ENCODE results near the gene HOXC9.

The HOXC9 gene

DNA sequence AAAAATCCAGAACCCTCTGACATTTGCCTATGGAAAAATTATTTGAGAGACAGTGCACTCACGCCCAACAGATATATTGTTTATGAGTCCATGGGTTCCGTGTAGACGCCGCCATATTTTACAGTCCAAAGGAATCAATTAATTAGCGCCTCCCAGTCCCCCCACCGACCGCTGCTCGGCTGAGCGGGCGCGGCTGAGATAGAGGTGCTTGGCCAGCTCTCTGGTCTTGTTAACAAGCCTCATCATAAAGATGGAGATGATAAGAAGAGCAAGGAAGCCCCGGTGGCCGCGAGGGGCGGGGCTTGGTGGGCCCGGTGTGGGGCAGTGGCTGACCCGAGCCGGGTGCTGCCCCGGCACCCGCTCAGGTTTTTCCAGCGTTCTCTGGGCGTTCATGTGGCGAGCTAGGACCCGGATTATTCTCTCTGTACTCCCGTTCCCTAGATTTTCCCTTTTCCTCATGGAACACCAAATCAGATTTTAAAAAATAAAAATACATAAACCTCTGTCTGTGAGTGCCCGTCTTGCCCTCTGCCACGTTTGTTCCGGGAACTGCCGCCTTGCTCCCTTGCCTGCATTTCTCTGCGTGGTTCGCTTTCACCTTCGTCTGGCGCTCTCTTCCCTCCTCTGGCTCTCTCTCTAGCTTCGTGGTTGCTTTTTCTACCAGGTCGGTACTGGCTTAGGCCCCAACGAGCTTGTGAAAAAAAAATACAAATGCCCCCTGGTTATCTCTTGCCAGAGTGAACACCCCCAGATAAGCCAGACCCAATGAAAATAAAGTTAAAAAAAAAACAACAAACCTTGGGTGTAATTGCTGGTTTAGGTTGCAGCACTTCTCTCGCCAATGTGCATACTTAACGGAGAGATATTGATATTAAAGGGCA, 36.3 kb upstream of the HOXC9 start:
- DNase-seq = no peak

DNA sequence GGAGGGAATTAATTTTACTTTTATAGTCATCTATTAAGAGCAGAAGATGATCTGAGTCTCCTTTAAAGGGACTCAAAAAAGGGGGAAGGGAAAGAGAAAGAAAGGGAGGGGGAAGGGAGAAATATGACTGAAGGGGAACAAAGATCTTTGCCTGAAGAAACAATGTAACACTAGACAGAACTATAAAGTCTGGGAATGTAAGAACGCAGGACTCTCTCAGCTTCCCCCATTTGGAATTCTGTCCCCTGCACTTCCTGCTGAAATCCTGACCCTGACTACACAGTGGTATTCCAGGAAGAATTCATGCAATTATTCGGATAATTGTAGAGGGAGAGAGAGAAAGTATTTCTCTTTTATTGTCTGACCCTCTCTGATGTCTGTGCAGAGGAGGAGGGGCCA, 35.6 kb upstream of the HOXC9 start:
- DNase-seq = no peak

DNA sequence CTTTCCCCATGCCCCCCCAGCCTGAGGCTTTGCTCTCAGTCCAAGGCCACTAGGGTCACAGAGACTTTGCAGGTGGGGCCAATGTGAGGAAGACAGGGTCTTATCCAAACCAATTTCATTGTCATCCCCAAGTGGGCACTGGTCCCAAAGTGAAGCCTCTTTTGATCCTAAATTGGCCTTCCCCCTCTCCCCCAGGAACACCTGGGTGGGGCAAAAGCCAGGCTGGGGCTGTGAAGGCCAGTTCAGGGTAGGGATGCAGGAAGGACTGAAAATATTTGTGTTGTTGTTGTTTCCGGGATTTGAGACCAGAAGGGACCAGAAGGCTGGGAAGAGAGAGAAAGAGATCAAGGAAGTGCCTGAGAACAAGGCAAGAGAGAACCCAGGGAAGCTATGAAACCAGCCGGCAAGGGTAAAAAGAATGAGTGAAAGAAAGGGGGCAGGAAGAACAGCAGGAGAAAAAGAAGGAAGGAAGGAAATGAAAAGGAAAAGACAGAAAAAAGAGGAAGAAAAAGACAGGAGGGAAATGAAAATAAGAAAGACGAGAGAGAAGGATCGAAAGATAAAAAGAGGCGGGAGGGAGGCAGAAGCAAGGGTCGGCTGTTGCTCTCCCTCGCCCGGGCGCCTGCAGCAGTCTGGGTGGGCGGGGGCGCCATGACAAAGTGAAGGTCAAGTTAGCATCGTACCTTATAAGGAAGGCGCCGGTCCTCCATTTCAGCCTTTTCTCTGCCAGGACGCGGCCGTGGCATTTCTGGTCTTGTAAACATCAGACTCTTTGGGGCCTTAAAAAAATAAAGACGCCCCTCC, 34.5 kb upstream of the HOXC9 start:
- no peak for DNase-seq

DNA sequence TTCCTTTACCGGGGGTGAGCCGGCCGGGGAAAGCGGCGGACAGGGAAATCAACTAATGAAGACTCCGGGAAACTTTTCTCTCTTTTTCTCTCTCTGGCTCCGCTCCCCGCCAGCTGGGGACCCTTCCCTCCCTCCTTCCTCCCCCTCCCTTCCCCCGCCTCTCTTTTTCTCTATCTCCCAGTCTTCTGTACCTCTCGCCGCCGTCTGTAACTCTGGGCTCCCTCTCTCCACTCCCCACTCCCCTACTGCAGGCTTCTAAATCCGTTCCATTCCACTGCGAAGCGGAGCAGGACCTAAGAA, 33.9 kb upstream of the HOXC9 start:
- no peak for DNase-seq

DNA sequence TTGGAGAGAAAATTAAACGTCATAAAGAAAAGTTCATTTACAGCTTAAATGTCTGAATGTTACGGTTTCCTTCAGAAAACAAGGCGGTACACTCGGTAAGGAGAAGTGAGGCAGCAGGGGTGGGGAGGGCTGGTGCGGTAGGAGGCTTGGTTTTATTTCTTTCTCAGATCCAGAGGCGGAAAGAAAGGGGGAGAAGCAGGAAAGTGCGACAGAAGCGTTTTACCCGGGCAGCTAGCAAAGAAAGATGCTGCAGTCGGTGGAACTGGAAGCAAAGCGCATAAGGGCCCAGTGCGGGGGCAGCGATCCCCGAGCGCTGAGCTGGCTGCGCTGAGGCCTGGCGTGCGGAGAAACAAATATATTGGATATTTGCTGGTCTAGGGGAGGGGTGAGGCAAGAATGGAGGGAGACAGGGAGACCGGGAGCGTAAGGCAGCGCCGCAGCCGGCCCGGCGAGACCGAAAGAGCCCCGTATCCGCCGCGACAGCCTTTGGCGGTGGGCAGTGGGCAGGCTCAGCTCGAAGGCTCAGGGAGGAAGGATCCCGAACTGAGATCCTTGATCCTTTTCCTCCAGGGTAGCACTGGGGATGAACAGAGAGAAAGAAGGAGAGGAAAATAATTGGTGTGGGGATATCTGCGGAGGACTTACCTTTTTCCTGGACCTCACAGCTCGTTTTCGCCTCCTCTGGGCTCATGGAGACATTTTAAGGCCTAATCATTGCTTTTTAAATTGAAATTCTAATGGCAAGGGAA, 33.4 kb upstream of the HOXC9 start:
- DNase-seq = no peak

DNA sequence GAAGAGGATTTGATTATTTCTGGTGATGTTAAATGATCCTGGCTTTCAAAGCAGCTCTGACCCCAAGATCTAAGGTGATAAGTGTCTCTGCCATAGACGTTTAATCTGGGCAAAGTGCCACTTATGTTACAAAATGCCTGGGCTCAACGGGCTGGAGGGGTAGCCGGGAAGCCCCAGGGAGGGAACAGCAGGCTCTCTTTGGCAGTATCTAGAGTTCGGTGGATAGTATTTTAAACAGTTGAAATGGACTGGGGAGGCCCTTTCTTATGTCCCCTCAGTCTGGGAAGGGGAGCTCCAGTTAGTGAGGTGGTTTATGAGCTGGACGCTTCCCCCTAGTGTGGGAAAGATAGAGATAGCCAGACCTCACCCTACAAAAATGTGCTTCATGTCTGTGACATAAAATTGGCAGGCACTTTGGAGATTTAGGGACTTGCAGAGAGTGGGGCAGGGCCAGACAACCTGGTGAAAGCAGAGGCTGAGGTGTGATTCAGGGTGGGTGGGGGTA, 32.5 kb upstream of the HOXC9 start:
- no peak for DNase-seq

DNA sequence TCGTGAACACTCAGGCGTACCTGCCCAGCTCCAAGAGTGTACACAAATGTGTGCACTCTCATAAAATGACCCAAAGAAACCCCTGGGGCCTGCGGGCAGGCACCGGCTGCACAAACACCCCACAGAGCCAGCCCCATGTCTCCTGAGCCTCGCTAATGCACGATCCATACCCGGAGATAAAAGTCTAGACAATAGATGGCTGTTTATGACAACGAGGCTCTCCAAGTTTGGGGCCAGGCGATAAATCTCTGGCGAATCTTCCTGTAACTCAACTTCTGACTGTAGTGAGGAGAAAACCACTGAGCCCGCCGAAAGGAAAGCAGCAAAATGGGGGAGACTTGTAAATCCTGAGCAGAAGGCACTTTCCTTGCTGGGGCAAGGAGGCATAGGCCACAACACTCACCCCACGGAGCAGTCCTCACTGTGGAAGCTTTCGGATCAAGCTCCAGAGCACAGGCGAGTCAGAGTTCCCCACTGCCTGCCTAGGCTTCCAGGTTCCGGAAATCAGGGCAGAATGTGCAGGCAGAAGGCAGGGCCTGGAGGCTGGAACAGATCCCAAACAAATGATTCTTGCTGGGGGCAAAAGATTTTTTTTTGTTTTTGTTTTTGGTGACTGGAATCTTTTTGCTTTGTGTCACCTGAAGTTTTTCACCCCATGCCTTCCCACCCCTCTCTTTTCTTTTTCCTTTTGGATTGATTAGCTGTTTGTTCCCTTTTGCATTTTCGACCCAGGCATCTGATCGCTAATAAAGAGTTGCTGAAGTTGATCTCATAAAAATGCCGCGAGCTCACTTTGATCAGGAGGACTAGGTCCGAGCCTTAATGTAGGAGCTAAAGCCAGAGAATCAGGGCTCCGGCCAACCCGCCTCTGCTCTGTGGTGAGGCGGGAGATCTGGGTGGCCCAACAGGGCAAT, 31.5 kb upstream of the HOXC9 start:
- DNase-seq = no peak

DNA sequence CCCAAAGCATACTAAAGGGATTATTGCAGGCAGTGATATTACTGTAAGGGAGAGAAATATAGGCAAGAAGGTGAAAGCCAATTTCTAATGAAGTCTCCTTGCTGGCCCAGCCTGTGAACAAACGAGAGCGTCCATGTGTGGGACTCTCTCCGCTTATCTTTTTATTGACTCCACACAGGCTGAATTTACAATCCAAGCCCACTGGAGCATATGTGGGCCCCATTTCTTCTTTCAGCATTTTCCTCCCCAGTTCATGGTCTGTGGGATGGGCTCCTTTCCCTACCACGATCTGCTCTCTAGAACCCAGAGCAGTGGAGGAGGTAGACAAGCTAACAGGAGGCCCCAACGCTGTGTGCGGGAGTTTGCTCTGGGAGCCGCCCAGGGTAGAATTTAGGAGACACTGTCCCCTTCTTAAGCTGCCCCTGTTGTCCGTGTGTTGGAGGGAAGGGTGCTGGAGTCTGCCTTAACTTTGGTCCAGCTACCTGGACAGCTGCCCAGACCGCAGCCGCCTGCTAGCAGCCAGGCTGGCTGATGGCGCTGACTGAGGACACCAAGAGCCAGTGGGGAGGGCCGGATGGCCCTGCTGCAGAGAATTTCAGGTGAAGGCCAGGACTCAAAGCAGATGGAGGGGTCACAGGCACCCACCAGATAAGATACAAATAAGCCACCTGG, 30.2 kb upstream of the HOXC9 start:
- DNase-seq = no peak

DNA sequence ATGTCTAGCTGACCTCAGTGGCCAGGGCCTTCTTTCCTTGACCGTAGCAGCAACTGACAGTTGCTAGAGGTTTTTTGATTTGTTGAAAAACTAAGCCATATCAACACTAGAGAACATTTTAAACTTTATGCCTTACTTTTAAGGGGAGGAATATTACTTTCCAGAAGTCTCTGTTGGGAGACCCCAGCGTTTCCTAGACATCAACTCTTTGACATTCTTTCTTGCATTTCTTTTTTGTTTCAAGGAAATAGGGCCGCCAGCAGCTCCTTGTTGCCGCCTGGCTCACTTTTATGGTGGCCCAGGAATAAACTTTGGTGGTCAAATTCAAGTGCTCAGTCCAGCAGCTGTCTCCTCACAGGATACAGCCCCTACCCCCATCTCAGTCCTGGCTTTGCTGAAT, 29.5 kb upstream of the HOXC9 start:
- DNase-seq = no peak

DNA sequence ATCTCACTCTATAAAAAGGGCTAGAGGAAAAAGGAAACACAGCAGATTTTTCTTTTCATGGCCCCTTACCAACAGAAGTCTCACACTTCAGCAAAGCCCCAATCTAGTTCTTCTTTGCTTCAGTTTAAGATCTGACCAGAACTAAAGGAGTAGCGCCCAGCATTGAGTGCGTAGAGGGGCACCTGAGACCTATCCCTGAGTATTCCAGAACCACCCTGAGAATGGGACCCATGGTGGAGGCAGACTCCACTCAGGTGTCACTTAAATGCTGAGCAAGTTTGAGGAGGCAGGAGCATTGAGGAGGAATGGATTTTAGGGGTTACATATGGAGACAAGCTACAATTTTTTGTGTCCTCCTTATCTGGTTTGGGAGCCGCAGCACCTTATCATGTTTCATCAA, 28.8 kb upstream of the HOXC9 start:
- DNase-seq = no peak

DNA sequence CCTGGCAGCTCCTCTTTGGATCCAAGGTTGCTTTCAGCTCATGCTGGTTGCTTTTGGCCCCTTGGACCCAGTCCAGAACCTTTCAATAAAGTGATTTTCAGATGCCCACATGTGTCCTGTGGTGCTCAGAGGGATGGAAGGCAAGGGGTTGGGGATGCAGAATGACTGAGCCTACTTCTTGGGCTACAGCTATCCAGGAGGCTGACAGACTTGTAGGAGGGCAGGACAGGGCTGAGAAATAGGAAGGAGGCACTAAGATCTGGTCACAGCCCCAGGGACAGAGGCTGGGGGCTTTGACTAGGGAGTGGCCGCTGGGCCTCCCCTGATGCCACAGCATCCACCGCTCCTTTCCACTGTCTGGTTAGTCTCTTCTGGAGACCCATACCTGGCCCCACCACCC, 28.3 kb upstream of the HOXC9 start:
- no peak for DNase-seq

DNA sequence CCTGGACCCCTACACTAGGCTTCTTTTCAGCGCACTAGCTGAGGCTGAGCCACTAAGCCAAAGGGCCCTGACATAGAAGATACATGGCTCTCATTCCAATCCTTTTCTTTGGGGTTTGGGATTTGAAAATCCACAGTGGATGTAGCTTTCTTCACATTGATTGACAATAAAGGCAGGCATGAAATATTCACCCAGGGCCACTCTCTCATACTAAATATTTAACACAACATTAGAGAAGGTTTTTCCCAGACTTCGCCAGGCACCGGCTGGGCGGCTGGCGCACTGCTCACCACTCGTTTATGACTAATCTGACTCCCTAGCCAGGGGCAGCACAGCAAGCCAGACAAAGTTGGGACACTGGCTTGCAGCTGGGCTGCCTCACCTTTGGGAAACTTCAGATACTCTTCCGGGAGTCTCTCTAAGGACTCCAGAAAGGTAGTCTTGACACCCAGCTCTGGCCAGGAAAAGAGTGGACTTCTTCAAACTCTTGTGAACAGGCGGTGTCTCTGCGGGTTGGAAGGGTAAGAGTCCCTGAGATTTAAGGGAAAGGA, 27.7 kb upstream of the HOXC9 start:
- no peak for DNase-seq

DNA sequence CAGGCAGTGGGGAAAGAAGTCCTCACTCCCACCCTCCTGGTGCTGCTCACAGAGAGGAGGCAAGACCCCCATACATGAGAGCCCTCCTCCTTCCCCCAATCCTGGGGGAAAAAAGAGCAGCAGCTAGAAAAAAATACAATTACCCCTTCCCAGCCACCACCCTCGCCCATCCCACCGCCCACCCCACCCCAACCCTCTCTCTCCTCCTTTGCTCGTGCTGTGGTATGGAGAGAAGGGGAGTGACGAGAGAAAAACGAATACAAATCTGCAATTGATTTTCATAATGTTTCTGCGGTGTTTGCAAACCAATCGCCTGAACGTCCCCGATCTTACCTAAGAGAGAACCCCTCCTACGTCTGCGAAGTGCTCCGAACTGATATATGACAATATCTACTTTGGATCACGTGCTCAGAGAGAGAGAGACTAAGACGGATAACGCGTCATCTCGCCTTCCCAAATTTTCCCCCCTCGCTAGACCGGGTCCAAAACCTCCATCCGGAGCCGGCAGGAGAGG, 27.2 kb upstream of the HOXC9 start, which contains the start of gene HOXC11:
Gene HOXC11 (plus strand): TSS at position 405 of the 514 bp plus-strand sequence. CDS start 116 bp downstream, outside the sequence.
- no peak for DNase-seq

DNA sequence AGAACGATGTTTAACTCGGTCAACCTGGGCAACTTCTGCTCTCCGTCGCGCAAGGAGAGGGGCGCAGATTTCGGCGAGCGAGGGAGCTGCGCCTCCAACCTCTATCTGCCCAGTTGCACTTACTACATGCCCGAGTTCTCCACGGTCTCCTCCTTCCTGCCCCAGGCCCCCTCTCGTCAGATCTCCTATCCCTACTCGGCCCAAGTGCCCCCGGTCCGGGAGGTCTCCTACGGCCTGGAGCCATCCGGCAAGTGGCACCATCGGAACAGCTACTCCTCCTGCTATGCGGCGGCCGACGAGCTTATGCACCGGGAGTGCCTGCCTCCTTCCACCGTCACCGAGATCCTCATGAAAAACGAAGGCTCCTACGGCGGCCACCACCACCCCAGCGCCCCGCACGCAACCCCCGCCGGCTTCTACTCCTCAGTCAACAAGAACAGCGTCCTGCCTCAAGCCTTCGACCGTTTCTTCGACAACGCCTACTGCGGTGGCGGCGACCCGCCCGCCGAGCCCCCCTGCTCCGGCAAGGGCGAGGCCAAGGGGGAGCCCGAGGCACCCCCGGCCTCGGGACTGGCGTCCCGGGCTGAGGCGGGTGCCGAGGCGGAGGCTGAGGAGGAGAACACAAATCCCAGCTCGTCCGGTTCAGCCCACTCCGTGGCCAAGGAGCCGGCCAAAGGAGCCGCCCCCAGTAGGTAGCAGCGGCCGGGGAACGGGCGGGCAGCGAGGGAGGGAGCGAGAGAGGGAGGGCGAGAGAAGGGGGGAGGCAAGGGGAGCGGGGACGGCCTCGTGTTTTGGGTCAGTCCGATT, 26.5 kb upstream of the HOXC9 start:
- DNase-seq = no peak

DNA sequence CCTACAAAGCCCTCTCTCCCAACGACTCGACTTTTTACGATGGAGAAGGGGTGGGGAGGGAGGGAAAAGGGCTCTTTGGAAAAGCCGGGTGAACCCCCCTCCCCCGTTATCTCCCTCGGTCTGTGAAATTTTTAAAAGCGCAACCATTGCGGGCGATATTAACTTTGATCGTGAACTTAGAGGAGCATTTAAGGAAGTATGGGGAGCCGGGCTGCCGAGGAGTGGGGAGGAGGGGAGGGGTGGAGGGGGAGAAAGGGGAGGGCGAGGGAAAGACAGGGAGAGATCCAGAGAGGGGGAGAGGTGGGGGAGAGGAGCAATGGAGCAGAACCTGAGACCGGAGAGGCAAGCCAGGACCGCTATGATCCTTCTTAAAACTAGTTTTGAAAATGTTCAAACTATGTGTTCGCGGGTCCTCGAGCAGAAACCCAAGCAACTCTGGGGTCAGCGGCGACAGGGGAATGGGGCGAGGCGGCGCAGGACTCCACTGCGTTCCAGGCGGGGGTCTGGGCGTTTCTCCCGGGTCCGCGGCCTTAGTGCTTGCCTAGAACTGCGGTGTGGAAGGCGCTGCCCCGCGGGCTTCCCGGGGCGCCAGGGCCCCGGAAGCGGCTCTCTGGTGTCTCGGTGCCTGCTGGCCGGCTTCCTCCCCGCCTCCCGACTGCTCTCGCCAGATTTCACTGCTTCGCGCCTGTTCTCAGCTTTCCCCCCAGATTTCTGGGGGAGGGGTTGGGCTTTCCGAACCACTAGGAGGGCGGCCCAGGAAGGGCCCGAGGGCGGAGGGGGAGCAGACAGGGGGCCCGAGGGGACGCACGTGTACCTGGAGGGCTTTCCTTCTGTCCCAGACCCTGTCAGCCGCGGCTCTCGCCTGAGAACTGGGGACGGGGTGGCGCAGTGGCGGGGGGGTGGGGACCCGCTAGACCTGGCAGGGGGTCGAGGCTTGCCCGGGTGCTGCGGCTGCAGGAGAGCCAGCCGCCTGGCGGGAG, 25.6 kb upstream of the HOXC9 start, which contains the start of gene HOTAIR:
Gene HOTAIR (minus strand): TSS at position 871 of the 980 bp plus-strand sequence.
- no peak for DNase-seq

DNA sequence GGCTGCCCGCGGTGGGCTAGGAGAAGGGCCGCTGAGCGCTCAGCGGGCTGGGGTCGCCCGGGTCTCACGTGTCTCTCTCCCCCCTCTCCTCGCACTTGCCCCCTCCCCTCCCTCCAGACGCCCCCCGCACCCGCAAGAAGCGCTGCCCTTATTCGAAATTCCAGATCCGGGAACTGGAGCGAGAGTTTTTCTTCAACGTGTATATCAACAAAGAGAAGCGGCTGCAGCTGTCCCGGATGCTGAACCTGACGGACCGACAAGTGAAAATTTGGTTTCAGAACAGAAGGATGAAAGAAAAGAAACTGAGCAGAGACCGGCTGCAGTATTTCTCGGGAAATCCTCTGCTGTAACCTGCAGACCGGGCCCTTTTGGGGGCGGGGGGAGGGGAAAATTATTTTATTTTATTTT, 24.9 kb upstream of the HOXC9 start:
- DNase-seq = no peak

DNA sequence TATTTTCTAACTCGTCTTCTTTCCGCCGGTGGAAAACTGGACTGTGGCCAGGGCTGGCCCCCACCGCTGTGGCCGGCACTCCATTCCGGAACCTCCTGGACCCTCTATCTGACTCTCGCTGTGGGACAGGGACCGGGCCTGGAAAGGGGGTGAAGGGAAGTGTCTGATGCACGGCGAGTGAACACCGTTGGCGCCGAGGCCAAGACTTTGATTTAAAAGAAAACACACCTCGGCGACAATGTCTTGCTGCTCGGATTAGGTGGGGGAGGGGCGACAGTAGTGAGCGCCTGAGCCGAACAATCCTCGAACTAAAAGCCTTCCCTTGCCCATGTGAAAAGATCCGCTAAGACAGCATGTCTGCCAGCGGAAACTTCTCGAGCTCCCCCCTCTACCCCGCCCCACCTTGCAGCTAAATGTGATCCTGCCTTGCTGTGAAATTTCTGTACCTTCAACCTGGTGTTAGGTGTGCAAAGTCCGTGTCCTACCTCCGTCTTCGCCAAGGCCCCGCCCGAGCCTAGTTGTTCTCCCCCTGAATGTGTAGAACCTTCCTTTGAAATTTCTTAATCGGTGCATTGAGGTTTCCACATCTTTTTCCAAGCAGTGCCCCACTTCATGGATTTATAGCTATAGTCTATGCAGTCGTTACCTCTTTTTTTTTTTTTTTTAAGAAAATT, 24.3 kb upstream of the HOXC9 start:
- DNase-seq = no peak

DNA sequence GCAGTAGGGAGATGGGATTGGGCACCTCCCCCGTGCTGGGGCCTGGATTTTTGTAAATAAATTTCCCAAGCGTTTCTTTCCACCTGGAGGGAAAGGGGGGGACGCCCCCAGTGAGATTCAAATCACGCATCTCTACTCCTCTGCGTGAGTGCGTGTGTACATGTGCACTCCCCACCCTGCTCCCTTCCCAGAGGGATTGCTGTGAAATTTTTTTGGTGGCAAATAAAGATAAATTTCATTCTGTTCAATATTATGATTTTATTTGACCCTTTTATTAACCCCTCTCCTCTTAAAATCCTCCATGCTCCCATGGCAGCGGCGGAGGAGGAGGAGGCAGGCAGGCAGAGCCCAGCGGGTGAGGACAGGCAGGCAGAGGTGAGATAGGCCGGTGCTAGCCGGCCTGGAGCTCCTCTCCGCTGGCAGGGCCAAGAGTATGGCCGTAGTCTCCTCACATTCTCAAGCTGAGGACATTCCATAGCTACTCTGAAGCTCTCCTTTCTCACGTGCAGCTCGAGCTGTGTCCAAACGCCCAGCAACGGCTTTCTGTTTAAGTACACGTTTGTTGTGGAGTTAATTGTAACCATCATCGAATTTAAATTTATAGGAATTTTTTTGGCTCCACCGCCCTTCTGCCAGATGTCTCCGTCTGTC, 23.7 kb upstream of the HOXC9 start:
- no peak for DNase-seq
